ENCODE data around the gene LGALSL.

LGALSL gene

GRCh38 chr2:64471600-64471999 is 17.6 kb downstream of the LGALSL start:
- no peak for DNase-seq (ENCODE audit: low read depth in 2 of 2)

GRCh38 chr2:64472881-64473280 is 18.9 kb downstream of the LGALSL start:
- no peak for DNase-seq (ENCODE audit: low read depth in 2 of 2)

- DNase-seq (ENCODE audit: low read depth in 2 of 2) = no peak
These were observed 20.2 kb downstream of the LGALSL start for GRCh38 chr2:64474121-64474571.

- no peak for DNase-seq (ENCODE audit: low read depth in 2 of 2)
These were observed 20.7 kb downstream of the LGALSL start for GRCh38 chr2:64474636-64475035.

GRCh38 chr2:64477037-64477436 is 23.1 kb downstream of the LGALSL start:
- DNase-seq (ENCODE audit: low read depth in 2 of 2) = no peak

GRCh38 chr2:64477979-64478378 is 24.0 kb downstream of the LGALSL start:
- no peak for DNase-seq (ENCODE audit: low read depth in 2 of 2)

- DNase-seq (ENCODE audit: low read depth in 2 of 2) = no peak
These were observed 24.7 kb downstream of the LGALSL start for GRCh38 chr2:64478502-64479230.

- no peak for DNase-seq (ENCODE audit: low read depth in 2 of 2)
These were observed 25.5 kb downstream of the LGALSL start for GRCh38 chr2:64479259-64480117.

- DNase-seq (ENCODE audit: low read depth in 2 of 2) = no peak
These were observed 27.7 kb downstream of the LGALSL start for GRCh38 chr2:64481665-64482064.

- no peak for DNase-seq (ENCODE audit: low read depth in 2 of 2)
These were observed 28.3 kb downstream of the LGALSL start for GRCh38 chr2:64482243-64482642.

- DNase-seq (ENCODE audit: low read depth in 2 of 2) = no peak
These were observed 29.0 kb downstream of the LGALSL start for GRCh38 chr2:64482765-64483504.

- no peak for DNase-seq (ENCODE audit: low read depth in 2 of 2)
These were observed 31.4 kb downstream of the LGALSL start for GRCh38 chr2:64485331-64485730.

GRCh38 chr2:64485961-64486360 is 32.0 kb downstream of the LGALSL start:
- no peak for DNase-seq (ENCODE audit: low read depth in 2 of 2)

- no peak for DNase-seq (ENCODE audit: low read depth in 2 of 2)
These were observed 33.5 kb downstream of the LGALSL start for GRCh38 chr2:64487256-64488049.

GRCh38 chr2:64488050-64488974 is 34.4 kb downstream of the LGALSL start:
- peak; percentile 64 to 68 for DNase-seq (ENCODE audit: low read depth in 2 of 2)

- no peak for DNase-seq (ENCODE audit: low read depth in 2 of 2)
These were observed 35.3 kb downstream of the LGALSL start for GRCh38 chr2:64489081-64489751.

GRCh38 chr2:64491426-64491825 is 37.5 kb downstream of the LGALSL start:
- no peak for DNase-seq (ENCODE audit: low read depth in 2 of 2)

- no peak for DNase-seq (ENCODE audit: low read depth in 2 of 2)
These were observed 38.3 kb downstream of the LGALSL start for GRCh38 chr2:64492272-64492671.

- no peak for DNase-seq (ENCODE audit: low read depth in 2 of 2)
These were observed 38.9 kb downstream of the LGALSL start for GRCh38 chr2:64492821-64493220.

GRCh38 chr2:64493788-64494187 is 39.8 kb downstream of the LGALSL start:
- no peak for DNase-seq (ENCODE audit: low read depth in 2 of 2)

All from stimulated activated CD8-positive, alpha-beta memory T cell treated with anti-CD3 and anti-CD28 coated beads, Interleukin-2, amount 100 ng/mL, for 1 hour (primary cell).